Fibroblast of pulmonary artery (primary cell): ENCODE results near the gene HUNK.

Experiments used
- DNase-seq: peaks from one replicate; pipeline ENCODE4 v3.0.0-alpha.2; 2010; ENCODE audit warnings: low read depth
- H3K4me3 ChIP-seq: replicated peaks from 2 replicates; pipeline ENCODE4 v1.5.1; 2011; ENCODE audit warnings: low read depth, mild to moderate bottlenecking, control low read depth, low read length, moderate library complexity
- CTCF ChIP-seq: IDR thresholded peaks from 2 replicates; pipeline ENCODE4 v1.5.1; 2011; ENCODE audit warnings: mild to moderate bottlenecking, control low read depth, low read length, inconsistent platforms; ENCODE audit errors: missing control alignments

HUNK gene

GRCh38 chr21:31886915-31887314 lies 14.1 kb downstream of the HUNK start:
- H3K4me3 ChIP-seq: no peak overlapping the region
- TF ChIP-seq CTCF: no peak
- DNase-seq: no peak

- no peak overlapping the region for H3K4me3 ChIP-seq
- no peak for TF ChIP-seq CTCF
- no peak for DNase-seq
These were observed 14.6 kb downstream of the HUNK start for GRCh38 chr21:31887391-31887841.

- no peak for TF ChIP-seq CTCF
- no peak overlapping the region for H3K4me3 ChIP-seq
- no peak for DNase-seq
These were observed 16.1 kb downstream of the HUNK start for GRCh38 chr21:31888936-31889371.

GRCh38 chr21:31889460-31889859 lies 16.6 kb downstream of the HUNK start:
- TF ChIP-seq CTCF: no peak
- H3K4me3 ChIP-seq: no peak overlapping the region
- no peak for DNase-seq

GRCh38 chr21:31892686-31893085 lies 19.9 kb downstream of the HUNK start:
- no peak overlapping the region for H3K4me3 ChIP-seq
- no peak for TF ChIP-seq CTCF
- no peak for DNase-seq

- DNase-seq: no peak
- no peak for TF ChIP-seq CTCF
- no peak overlapping the region for H3K4me3 ChIP-seq
These were observed 21.1 kb downstream of the HUNK start for GRCh38 chr21:31893851-31894415.

GRCh38 chr21:31894457-31894856 lies 21.6 kb downstream of the HUNK start:
- no peak overlapping the region for H3K4me3 ChIP-seq
- DNase-seq: no peak
- no peak for TF ChIP-seq CTCF
